ENCODE data around the gene RBBP5.

Gene RBBP5

DNA sequence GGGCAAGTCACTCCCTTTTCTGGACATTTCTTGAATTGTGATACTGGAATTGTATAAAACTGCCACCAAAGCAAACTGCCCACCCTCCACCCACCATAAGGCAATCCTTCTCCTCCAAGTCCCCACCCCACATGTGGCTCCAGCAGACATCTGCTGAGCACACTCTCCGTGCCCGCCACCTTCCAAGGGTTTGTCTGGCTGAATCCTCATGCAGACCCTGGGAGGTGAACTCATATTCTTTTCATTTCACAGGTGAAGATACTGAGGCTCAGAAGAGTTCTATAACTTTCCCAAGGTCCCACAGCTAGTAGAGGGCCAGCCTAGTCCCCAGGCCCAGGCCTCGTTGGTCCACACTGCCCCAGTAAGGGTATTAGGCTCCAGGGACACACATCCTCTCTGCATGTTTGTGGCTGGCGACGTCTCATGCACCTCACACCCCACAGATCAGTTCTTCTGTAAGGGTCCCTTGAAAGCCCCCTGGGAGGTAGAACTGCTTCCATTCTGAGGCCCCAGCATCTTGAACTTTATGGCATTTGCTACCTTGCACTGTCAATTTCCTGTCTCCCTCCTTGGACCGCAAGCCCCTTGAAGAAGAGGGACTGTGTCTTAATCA is 64.7 kb downstream of the RBBP5 start:
- DNase-seq (ENCODE audit: low read depth), result no peak

DNA sequence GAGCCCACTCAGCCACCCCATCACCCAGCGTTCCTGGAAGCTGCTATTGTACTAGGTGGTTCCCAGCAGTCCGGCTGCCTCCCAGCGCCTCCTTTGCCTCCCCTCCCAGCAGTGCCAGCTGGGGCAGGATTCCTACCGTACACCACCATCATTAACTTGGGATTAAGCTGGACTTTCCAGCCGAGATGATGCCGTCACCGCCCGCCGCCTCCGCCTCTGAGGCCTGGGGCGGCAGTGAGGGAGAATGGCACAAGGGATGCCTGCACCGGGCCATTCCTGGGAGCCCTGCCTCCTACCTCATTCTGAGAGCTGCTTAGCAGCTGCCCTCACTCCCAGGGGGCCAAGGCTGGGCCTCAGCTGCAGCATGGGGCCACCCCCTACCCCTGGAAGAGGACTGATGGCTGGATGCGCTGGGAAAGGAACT is 65.6 kb downstream of the RBBP5 start:
- no peak for DNase-seq (ENCODE audit: low read depth)

DNA sequence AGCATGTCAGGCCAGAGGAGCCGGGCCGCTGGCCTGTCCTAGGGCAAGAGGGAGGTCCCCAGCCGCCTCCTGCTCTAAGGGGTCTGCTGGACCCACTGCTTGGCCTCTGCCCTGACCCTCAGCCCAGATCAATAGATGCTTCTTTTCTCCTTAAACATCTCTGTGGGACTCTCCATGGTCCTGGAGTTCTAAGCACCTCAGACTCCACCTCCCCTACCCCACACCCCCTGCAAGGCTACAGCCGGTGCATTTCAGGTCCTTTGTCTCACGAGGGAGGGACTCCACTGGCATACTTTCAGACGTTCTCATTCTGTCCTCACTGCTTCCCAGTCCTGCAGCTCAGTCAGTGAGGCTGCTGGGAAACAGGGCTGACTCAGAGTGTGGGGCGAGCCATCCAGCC is 67.8 kb downstream of the RBBP5 start:
- no peak for DNase-seq (ENCODE audit: low read depth)

DNA sequence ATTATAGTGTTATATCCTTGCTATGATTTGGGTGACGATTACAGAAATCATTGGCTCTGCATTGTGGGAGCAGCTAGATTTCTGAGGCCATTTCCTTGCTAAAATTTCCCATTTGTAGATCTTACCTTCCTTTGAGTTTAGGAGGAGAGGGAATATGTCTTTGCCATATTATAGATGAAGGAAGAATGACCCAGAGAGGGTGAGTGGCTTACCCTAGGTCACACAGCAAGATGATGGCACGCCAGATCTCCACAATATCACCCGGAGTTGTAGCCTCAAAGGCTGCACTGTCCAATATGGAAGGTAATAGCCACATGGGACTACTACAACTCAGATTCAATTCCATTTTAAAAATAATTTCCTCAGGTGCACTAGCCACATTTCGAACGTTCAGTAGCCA is 68.5 kb downstream of the RBBP5 start:
- no peak for DNase-seq (ENCODE audit: low read depth)

DNA sequence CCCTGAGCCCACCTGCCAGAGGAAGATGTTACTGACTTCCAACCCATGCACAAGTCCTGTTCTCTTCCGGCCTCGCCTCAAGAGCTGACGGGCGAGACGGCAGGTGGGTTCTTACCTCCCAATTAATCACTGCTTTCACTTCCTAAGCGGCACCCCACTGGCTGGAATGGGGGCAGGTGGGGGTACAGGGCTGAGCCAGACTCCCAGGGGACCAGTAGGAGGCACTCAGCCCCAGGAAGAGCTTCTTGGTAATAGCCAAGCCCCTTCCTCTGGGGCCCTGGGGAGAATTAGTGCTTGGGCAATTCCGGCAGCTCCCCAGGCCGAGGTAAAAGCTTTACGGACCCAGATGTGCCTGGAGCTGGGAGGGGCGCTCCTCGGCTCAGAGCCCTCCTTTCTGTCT is 69.1 kb downstream of the RBBP5 start:
- DNase-seq (ENCODE audit: low read depth), result no peak

DNA sequence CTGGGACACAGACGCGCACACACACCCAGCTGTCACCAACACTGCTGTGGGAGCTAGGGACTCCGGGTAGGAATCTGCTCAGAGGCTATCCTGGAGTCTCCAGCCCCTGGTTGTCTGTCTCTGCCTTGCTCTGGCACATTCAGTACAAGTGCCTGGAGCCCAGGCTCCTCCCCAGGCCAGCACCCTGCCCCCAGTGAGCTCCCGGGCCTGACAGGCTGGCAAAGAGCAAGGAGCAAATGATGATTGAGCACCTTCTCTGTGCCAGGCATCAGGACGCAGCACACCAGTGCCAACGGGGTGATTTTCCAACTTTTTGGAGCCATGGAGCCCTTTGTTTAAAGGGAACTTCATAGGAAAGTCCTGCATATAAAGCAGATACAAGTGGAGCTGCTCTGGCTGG is 72.3 kb downstream of the RBBP5 start:
- DNase-seq (ENCODE audit: low read depth), result no peak

DNA sequence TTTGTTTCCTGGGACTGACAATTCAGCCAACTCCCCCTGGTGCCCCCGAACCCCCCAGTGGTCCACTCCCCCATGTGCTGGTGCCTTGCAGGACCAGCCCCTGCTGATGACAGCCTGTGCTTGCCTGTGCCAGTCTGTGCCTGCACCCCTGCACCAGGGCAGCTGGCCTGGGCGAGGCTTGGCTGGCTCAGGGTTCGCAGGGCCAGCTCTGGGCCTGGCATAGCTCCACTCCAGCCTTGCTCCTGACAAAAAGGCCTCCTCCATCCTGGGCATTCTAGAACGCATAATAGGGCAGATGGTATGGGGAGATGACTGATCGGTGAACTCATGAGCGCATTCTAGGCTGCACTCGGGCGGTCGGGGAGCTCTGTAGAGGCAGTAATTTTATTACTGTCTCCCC is 73.4 kb downstream of the RBBP5 start:
- DNase-seq (ENCODE audit: low read depth), result no peak

DNA sequence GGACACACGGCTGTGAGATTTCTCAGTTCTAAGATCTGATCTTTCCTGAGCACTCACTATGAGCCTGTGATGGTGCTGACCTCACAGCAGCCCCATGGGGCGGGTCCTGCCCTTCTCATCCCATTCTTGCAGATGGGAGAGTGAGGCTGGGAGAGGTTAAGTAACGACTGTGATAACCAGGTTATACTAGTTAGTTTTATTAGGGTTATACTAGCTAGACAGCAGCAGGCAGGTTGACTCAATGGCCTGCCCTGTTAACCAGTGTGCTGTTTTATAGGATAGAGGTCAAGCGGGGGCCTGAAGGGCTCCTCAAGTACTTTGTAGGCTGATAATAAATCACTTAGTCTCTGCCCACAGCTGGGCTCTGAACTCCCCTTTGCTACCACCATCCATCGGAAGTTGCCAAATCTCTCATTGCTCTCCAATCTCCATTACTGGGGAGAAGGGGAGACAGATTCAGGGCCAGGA is 74.0 kb downstream of the RBBP5 start:
- no peak for DNase-seq (ENCODE audit: low read depth)

DNA sequence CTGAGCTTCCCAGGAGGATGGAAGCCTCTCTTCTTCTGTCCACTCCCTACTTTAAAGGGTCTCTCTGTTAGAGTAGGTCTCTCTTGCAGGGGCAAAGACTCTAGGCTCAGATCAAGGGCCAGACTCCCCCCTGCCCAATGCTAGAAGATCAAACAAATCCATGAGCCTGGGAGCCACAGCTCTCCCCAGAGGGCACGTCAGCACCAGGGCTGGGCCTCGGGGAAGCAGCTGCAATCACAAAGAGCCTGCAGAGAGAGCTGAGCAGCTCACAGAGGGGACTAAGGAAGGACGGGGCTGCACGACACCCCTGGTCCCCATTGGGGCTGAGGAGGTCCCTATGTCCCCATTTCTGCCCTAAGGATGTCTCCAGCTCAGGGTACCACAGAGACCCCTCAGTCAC is 74.9 kb downstream of the RBBP5 start:
- DNase-seq (ENCODE audit: low read depth), result no peak

DNA sequence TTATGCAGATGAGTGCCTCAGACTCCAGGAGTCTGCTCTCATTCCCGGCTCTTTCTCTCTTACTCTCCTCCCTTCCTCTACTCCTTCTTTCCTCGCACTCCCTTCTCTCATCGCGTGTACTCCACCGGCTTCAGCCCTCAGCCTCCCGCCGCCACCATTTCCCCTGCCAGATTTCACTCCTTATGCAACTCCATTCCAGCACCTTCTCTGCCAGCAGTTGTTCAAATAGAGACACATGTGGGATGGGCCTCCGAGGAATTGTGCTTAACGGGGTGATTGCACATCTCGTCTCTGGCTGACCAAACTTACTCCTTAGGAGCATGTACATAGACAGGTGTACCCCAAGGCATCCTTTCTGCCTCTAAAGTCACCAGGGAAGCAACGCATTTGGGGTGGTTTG is 76.6 kb downstream of the RBBP5 start:
- DNase-seq (ENCODE audit: low read depth), result no peak

DNA sequence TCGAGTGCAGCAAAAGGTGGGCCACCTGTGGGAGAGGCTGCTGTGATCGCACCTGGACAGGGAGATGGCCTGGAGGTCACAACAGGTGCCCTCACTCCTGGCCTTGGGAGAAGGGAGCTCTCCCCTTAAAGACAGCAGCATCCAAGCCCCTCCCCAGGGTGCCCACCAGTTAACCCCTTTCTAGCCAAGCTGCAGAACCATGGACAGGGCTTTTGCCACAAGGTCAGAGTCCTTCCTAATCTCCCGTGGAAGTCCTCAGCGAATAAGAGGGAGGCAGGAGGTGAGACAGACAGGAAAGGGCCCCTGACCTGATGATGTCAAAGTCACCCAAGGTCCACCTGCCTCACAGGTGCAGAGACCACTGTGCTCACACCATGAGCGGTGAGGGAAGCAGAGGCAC is 77.0 kb downstream of the RBBP5 start:
- DNase-seq (ENCODE audit: low read depth), result no peak

DNA sequence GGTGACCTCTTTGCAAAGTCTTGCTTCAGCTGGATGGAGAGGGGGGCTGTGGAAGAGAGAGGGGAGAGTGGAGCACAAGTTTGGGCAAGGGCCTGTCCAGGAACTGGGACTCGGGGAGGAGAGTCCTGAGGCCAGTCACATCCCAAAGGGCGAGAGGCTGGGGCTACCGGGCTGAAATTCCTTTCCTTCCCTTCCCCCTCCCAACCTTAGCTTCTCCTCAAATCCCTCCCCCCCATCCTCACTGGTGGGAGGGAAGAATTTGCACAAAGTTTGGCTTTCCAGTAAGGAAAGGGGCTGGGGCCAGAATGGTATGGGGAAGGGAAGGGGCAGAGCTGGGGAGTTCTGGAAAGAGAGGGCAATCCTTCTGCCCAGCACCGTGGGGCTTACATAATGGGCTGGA is 77.9 kb downstream of the RBBP5 start:
- no peak for DNase-seq (ENCODE audit: low read depth)

DNA sequence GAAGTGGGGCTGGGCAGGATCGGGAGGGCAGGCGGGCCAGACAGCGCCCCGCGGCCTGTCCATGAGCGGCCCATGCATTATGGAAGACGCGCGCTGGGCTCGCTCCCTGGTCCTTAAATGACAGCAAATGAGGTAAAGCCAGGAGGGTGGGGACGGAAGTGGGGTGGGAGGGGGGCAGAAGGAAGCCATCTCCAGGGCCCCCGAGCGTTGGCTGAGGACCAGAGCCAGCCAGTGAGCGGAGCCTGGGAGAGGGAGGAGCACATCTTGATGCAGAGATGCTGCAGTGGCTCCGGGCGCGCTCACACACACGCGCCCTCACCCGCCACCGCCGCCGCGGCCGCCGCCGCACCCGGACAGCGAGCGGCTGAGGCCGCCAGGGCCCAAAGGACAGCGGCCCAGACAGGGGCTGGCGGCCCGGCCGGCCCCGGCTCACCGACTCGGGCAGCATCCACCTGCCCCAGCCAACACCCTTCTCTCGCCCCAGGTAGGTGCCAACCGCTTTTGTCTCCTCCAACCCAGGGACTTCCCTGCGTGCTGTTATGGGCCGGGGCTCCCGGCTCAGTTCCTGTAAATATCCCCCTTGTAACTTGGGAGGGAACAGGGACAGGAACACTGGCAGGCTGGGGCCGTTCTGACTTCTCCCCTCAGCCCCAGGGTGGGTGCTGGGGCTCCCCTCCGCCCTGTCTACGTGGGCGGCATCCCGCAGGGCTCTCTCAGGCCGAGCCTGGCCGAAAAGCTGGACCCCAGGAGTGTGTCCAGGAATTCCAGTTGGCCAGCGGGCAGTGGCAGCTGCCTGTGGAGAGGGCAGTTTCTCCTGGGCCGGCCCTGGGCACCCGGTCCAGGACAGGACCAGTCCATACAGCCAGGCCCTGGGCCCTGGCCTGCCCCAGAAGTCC is 78.6 kb downstream of the RBBP5 start, which contains the start of gene CNTN2:
Gene CNTN2, plus strand, starts transcription at position 302 of the 896 bp plus-strand sequence. CDS start 9,974 bp downstream, outside the sequence.
- DNase-seq (ENCODE audit: low read depth), result no peak

DNA sequence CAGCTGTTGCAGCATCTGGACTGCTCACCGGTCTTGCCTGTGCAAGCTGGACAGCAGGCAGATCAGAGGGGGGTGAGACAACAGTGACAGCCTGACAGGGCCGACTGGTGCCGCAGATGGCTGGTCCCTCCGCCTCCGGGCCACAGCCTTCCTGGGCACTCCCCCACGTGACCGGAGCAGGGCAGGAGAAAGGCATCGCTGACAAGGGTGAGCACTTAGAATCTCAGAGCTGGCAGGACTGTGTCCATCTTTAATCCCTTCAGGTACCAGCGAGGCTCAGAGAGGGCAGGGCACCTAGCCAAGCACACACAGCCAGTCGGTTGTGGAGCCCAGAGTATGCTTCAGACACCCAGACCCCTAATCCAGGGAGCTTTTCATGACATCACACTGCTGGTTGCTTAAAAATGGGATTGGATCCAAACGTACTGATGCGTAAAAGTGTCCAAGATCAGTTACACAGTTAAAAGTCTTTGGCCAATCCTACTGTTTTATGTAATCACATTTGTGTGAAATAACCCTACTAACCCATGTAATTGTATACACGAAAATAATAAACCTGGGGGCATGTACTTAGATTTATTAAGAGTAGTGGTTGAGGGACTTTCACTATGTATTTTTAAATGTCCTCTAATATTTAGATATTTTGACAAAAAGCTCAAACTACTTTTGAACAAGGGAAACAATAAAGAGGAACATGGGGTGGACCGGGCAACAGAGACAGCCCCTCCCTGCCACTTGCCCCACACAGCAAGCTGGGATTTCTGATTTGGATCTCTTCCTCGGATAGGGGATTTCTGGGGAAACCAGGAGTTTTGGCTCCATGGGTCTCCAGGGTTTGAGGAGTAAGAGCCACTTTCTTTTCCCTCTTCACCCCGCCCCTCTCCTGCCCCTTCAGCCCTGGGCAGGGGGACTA is 79.5 kb downstream of the RBBP5 start:
- DNase-seq (ENCODE audit: low read depth), result no peak

DNA sequence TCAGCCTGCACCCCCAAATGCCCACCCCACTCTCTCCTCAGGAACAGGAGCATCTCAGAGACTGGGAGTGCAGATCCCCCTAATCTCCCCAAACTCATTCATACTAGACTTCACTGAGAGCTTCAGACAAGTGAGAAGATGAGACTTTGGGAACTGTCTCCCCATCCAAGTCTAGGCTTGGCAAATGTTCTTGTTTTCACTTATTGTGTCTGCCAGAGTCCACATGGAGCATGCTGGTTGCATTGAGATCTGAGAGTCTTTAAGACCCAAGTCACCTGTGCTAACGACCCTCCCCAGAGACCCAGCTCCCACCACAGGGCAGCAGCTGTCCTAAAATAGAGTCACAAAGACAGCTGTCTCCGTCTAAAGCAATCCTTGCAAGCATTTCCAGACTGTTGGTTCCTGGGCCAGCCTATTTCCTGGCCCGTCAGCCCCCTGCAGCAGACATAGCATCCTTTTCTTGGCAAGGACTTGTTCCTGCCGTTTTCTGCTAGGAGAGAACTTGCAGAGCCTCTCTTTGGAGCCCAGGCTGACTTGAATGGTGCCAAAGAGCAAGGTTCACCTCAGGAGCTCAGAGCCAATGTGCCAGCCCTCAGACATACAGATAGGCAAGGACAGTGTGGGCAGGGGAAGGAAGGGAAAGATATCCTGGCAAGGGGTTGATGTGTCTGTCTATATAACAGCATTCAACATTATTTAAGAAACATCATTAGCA is 80.6 kb downstream of the RBBP5 start:
- no peak for DNase-seq (ENCODE audit: low read depth)

DNA sequence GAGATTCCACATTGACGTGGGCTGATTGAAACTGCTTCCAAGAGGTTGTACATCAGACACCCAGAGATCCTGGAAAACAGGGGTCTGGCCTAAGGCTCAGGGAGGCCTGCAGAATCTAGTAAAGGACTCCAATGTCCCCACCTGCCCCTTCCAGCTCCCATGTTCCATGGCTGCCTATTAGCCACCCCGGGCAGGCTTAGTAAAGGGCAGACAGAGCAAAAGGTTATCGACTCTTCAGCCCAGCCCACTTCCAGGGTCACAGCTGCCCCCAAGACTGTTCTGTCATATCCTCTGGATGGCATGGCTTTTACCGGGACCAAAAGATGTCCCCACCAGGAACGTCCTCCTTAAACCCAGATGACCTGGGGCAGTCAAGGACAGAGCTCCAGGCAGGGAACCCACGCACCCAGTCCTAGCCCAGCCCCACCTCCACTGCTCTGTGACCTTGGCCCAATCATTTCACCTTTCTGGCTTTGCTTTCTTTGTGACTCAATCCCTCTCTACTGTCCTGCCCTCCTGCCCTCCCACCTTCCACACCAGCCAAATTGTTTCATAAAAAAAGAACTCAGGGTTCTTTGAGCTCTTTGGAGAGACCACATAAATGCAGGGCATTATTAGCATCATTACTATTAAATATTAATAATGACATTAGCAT is 83.5 kb downstream of the RBBP5 start:
- no peak for DNase-seq (ENCODE audit: low read depth)

DNA sequence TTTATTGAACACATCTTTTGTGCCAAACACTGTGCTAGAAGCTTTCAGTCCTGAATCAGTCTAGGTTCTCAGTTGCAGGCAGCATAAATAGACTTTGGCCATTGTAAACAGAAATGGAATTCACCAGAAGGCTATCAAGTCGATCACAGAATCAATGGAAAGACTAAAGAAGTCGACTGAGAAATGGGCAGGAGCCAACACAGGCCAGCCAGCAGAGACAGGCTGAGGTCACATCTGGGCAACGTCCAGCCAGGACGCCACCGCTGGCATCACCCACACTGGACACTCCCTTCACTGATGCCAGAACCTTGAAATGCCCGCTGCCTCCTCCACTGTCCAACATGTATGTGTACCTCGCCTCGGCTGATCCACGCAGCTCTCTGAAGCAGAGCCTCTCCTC is 84.2 kb downstream of the RBBP5 start:
- DNase-seq (ENCODE audit: low read depth), result no peak

Data from stromal cell of bone marrow (primary cell).